H9 (cell line): ENCODE results near the gene LUZP1. TPM values are rescaled to one million over a fixed set of nuclear protein-coding genes. Genes with fewer than 3 reads are reported as not detected.

Experiments used
- DNase-seq: peaks from one replicate; pipeline ENCODE4 v3.0.0-alpha.2; 2017
- H2AFZ ChIP-seq: one replicate; pipeline ENCODE4 v1.6.1; 2013; ENCODE audit warnings: mild to moderate bottlenecking, low read length, control low read depth, moderate library complexity
- H2AK5ac ChIP-seq: 2 replicates; pipeline ENCODE4 v1.6.1; 2013; ENCODE audit warnings: low read length, control low read depth, mixed read lengths; ENCODE audit not compliant: insufficient read length
- H2BK120ac ChIP-seq: one replicate; pipeline ENCODE4 v1.6.1; 2013; ENCODE audit warnings: low read depth, mild to moderate bottlenecking, low read length, control low read depth, inconsistent platforms; ENCODE audit not compliant: poor library complexity, severe bottlenecking
- H2BK12ac ChIP-seq: 2 replicates; pipeline ENCODE4 v1.6.1; 2013; ENCODE audit warnings: low read length, control low read depth, mixed read lengths, low read depth; ENCODE audit not compliant: insufficient read length
- H2BK15ac ChIP-seq: 2 replicates; pipeline ENCODE4 v1.6.1; 2013; ENCODE audit warnings: low read depth, low read length, control low read depth
- H2BK20ac ChIP-seq: one replicate; pipeline ENCODE4 v1.6.1; 2013; ENCODE audit warnings: low read depth, mild to moderate bottlenecking, low read length, control low read depth, inconsistent platforms; ENCODE audit not compliant: poor library complexity, severe bottlenecking
- H2BK5ac ChIP-seq: 2 replicates; pipeline ENCODE4 v1.6.1; 2013; ENCODE audit warnings: low read length, control low read depth, mixed read lengths; ENCODE audit not compliant: insufficient read length
- H3K14ac ChIP-seq: 2 replicates; pipeline ENCODE4 v1.6.1; 2013; ENCODE audit warnings: low read length, control low read depth; ENCODE audit not compliant: insufficient read depth
- H3K18ac ChIP-seq: 2 replicates; pipeline ENCODE4 v1.6.1; 2013; ENCODE audit warnings: low read depth, mild to moderate bottlenecking, mixed read lengths, low read length, control low read depth; ENCODE audit not compliant: insufficient read length
- H3K23ac ChIP-seq: 2 replicates; pipeline ENCODE4 v1.6.1; 2013; ENCODE audit warnings: low read length, control low read depth, mixed read lengths, low read depth; ENCODE audit not compliant: insufficient read length
- H3K23me2 ChIP-seq: 2 replicates; pipeline ENCODE4 v1.6.1; 2013; ENCODE audit warnings: low read depth, mild to moderate bottlenecking, mixed read lengths, low read length, control low read depth; ENCODE audit not compliant: insufficient read length, poor library complexity, severe bottlenecking
- H3K27ac ChIP-seq: 2 replicates; pipeline ENCODE4 v1.5.1; 2013; ENCODE audit warnings: low read length, control low read depth, mixed read lengths, low read depth; ENCODE audit not compliant: insufficient read length
- H3K27me3 ChIP-seq: 2 replicates; pipeline ENCODE4 v1.6.1; 2013; ENCODE audit warnings: low read length, control low read depth, inconsistent platforms; ENCODE audit not compliant: insufficient read depth
- H3K4ac ChIP-seq: 2 replicates; pipeline ENCODE4 v1.6.1; 2013; ENCODE audit warnings: low read depth, mild to moderate bottlenecking, control low read depth, inconsistent platforms, low read length, moderate library complexity
- H3K4me1 ChIP-seq: 2 replicates; pipeline ENCODE4 v1.6.1; 2013; ENCODE audit warnings: low read length, control low read depth, inconsistent platforms; ENCODE audit not compliant: insufficient read depth
- H3K4me2 ChIP-seq: 2 replicates; pipeline ENCODE4 v1.6.1; 2013; ENCODE audit warnings: low read length, control low read depth, mixed read lengths; ENCODE audit not compliant: insufficient read length, insufficient read depth
- H3K56ac ChIP-seq: 2 replicates; pipeline ENCODE4 v1.6.1; 2013; ENCODE audit warnings: low read depth, mild to moderate bottlenecking, mixed read lengths, low read length, control low read depth; ENCODE audit not compliant: insufficient read length
- H3K79me1 ChIP-seq: 2 replicates; pipeline ENCODE4 v1.6.1; 2013; ENCODE audit warnings: low read depth, mild to moderate bottlenecking, moderate library complexity, low read length, control low read depth, inconsistent platforms; ENCODE audit not compliant: insufficient read depth, poor library complexity, severe bottlenecking
- H3K79me2 ChIP-seq: 2 replicates; pipeline ENCODE4 v1.6.1; 2013; ENCODE audit warnings: low read length, control low read depth, inconsistent platforms; ENCODE audit not compliant: insufficient read depth
- H3K9ac ChIP-seq: 2 replicates; pipeline ENCODE4 v1.6.1; 2013; ENCODE audit warnings: low read length, control low read depth, mixed read lengths; ENCODE audit not compliant: insufficient read length; ENCODE audit errors: extremely low read depth
- H3K9me3 ChIP-seq: one replicate; pipeline ENCODE4 v1.6.1; 2013; ENCODE audit warnings: low read depth, low read length, inconsistent platforms; ENCODE audit not compliant: control insufficient read depth
- H3T11ph ChIP-seq: one replicate; pipeline ENCODE4 v1.6.1; 2013; ENCODE audit warnings: mild to moderate bottlenecking, low read length, control low read depth, inconsistent platforms
- H4K20me1 ChIP-seq: one replicate; pipeline ENCODE4 v1.6.1; 2013; ENCODE audit not compliant: control insufficient read depth, insufficient read length, insufficient read depth
- H4K5ac ChIP-seq: 2 replicates; pipeline ENCODE4 v1.6.1; 2013; ENCODE audit warnings: low read depth, mild to moderate bottlenecking, mixed read lengths, low read length, control low read depth; ENCODE audit not compliant: insufficient read length
- H4K8ac ChIP-seq: replicated peaks from 2 replicates; pipeline ENCODE4 v1.6.1; 2013; ENCODE audit warnings: low read length, control low read depth, mixed read lengths, low read depth; ENCODE audit not compliant: insufficient read length
- H4K91ac ChIP-seq: 2 replicates; pipeline ENCODE4 v1.6.1; 2013; ENCODE audit warnings: low read depth, mild to moderate bottlenecking, moderate library complexity, mixed read lengths, low read length, control low read depth; ENCODE audit not compliant: insufficient read length
- H3K27ac Mint-ChIP-seq, 3 experiments: 2 replicates in 2 of 3; 3 replicates in 1 of 3; pipeline ENCODE4 v1.8.0; 2020 to 2021; ENCODE audit warnings: mixed read lengths in 3 of 3, mild to moderate bottlenecking in 1 of 3, moderate library complexity in 1 of 3
- H3K27me3 Mint-ChIP-seq: 2 replicates; pipeline ENCODE4 v1.8.0; 2021; ENCODE audit warnings: low read depth, mild to moderate bottlenecking, moderate library complexity, mixed read lengths
- H3K36me3 Mint-ChIP-seq, 3 experiments: 2 replicates in 2 of 3; 3 replicates in 1 of 3; pipeline ENCODE4 v1.8.0; 2020 to 2021; ENCODE audit warnings: low read depth in 3 of 3, mixed read lengths in 3 of 3; ENCODE audit not compliant: insufficient read depth in 1 of 3
- H3K4me1 Mint-ChIP-seq, 2 experiments: 2 replicates each; pipeline ENCODE4 v1.8.0; 2020; ENCODE audit warnings: mixed read lengths in 2 of 2
- H3K4me3 Mint-ChIP-seq, 2 experiments: 2 replicates in 1 of 2; 3 replicates in 1 of 2; pipeline ENCODE4 v1.8.0; 2020 to 2021; ENCODE audit warnings: mild to moderate bottlenecking in 2 of 2, mixed read lengths in 2 of 2, moderate library complexity in 1 of 2
- H3K9me3 Mint-ChIP-seq, 2 experiments: 2 replicates in 1 of 2; 3 replicates in 1 of 2; pipeline ENCODE4 v1.8.0; 2020; ENCODE audit warnings: mild to moderate bottlenecking in 2 of 2, mixed read lengths in 2 of 2, moderate library complexity in 1 of 2
- CTCF ChIP-seq: fragments of 200-600 bp; sonication (generic); conservative IDR thresholded peaks from 3 replicates; pipeline ENCODE4 v1.8.0; 2021; ENCODE audit warnings: antibody characterized with exemption, mild to moderate bottlenecking
- WGBS: extraction: QIAGEN DNeasy Blood & Tissue Kit; methylation state at CpG from one replicate; pipeline ENCODE4 v1.1.7; 2013; ENCODE audit warnings: missing lambda C conversion rate, low lambda C conversion rate, mixed read lengths; ENCODE audit not compliant: insufficient read length; ENCODE audit errors: extremely low coverage; 5-methylcytosine and 5-hydroxymethylcytosine counted together
- total RNA-seq: library from RNA; stranded (reverse); gene quantifications from 2 replicates; pipeline ENCODE4 v1.2.1, GENCODE V29; 2021

LUZP1 gene
- total RNA-seq, 1 experiment from 2014 or later = 48.2 TPM

DNA sequence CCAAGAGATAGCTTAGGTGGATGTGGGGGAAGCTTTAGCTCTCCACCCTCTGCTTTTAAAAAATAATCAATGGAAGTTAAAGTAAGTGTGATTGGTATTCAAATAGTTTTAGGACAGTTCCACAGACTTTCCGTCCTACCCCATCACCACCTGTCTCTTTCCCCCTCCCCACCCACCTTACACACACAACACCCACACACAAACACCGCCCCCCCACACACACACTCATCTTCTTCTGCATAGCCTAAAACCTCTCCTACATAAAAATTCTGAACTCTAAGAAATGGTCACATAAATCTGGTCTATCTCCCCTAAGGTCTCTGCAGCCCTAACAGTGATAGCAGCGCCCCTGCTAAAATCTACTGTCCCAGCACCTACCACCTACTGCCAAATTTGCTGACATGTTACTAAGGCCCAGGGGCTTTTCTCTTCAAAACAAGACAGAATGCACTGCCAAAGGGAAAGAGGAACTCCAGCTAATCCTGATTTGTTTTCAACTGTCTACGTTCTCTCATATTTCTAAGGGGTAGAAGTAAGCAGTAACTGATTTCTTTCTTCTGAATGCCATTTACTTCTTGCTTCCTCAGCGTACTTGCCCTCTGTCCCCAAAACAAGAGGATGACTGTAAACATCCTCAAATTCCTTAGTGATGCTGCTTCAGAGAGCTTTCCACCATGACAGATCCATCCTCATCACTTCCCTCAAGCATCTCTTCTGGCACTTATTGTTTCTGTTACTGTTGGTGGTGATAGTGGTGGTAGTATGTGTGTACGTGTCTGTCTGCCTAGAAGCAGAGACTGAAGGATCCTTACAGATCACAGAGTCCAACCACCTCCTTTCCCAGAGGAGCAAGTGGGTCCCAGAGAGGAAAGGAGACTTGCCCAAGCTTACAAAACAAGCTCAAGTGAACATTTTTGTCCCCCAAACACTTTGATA, 56.8 kb downstream of the LUZP1 start:
- no peaks in the 10 kb centered on the region for H3K27me3 Mint-ChIP-seq
- Histone ChIP-seq H3K9ac (peak overlapping the region; percentile 17), H4K91ac (no peak overlapping the region), H3K27ac (no peak overlapping the region), H4K5ac (no peak overlapping the region), H3K14ac (no peak overlapping the region), H2BK5ac (no peak overlapping the region), H3K79me2 (peaks cover 12% of the 10 kb centered on the region; the same call in 1 of the 2 replicates), H3K79me1 (peaks cover 11% of the 10 kb centered on the region), H3K56ac (no peak overlapping the region), H3K4me2 (no peak overlapping the region), H4K20me1 (no peaks in the 10 kb centered on the region), H3K27me3 (no peaks in the 10 kb centered on the region), H2AK5ac (no peak overlapping the region), H2AFZ (no peak overlapping the region), H3K9me3 (no peaks in the 10 kb centered on the region), H3K18ac (no peak overlapping the region), H2BK12ac (no peak overlapping the region), H3K23me2 (no peaks in the 10 kb centered on the region), H3K4ac (no peak overlapping the region), H3T11ph (no peak overlapping the region), H2BK120ac (no peak overlapping the region), H2BK15ac (no peak overlapping the region), H3K4me1 (peaks cover 3% of the 10 kb centered on the region), H4K8ac (no peak overlapping the region), H2BK20ac (no peak overlapping the region), H3K23ac (no peak overlapping the region)
- no peak overlapping the region for H3K4me3 Mint-ChIP-seq
- TF ChIP-seq CTCF = no peak
- H3K9me3 Mint-ChIP-seq = no peaks in the 10 kb centered on the region
- peak overlapping the region; percentile 6 to 70 (median 25); a peak in 6 of 7 replicates for H3K27ac Mint-ChIP-seq
- DNase-seq = no peak
- peaks cover 9 to 23% of the 10 kb centered on the region in 2 experiments for H3K4me1 Mint-ChIP-seq
- peaks cover 4 to 19% (median 14%) of the 10 kb centered on the region in 3 experiments; a peak in 5 of 7 replicates for H3K36me3 Mint-ChIP-seq
- WGBS = 100% methylated on average over 1 of the region's 6 CpGs
